Endometrial microvascular endothelial cells (primary cell): ENCODE measurements around the gene IKBKE. TPM values are rescaled to one million over a fixed set of nuclear protein-coding genes. Genes with fewer than 3 reads are reported as not detected.

Experiments used
- in situ Hi-C: cut with HindIII; loops from 2 replicates; pipeline ENCODE4 v1.10.0; 2017; ENCODE audit warnings: low sequenced_read_pairs, low pct_unique_long_range_greater_than_20kb; ENCODE audit errors: inconsistent ontology term
- total RNA-seq: library from RNA; depleted of rRNA; stranded (reverse); fragments of >200 nt; gene quantifications from one replicate; pipeline ENCODE4 v1.2.3, GENCODE V29; 2015; ENCODE audit errors: inconsistent ontology term

The IKBKE gene
- total RNA-seq = 4.0 TPM

- in situ Hi-C loops = no loop called here
Observed at GRCh38 chr1:206469933-206470691, at the start of gene IKBKE. Gene IKBKE (plus strand): TSS chr1:206470476. CDS start chr1:206473228, 2,752 bp downstream.

GRCh38 chr1:206421616-206422340 lies 48.5 kb upstream of the IKBKE start:
- in situ Hi-C loops = no loop called here

- in situ Hi-C loops = no loop called here
Observed at GRCh38 chr1:206422525-206422924, 47.8 kb upstream of the IKBKE start.

- in situ Hi-C loops = no loop called here
Observed at GRCh38 chr1:206427291-206427690, 43.0 kb upstream of the IKBKE start.

GRCh38 chr1:206429421-206429820 lies 40.9 kb upstream of the IKBKE start:
- in situ Hi-C loops = no loop called here

GRCh38 chr1:206430031-206430983 lies 40.0 kb upstream of the IKBKE start:
- in situ Hi-C loops = no loop called here

- in situ Hi-C loops = no loop called here
Observed at GRCh38 chr1:206435445-206435844, 34.8 kb upstream of the IKBKE start.

- in situ Hi-C loops = no loop called here
Observed at GRCh38 chr1:206438554-206438953, 31.7 kb upstream of the IKBKE start.

- in situ Hi-C loops = no loop called here
Observed at GRCh38 chr1:206439205-206439604, 31.1 kb upstream of the IKBKE start.

- in situ Hi-C loops = no loop called here
Observed at GRCh38 chr1:206441336-206441967, 28.8 kb upstream of the IKBKE start.

- in situ Hi-C loops = no loop called here
Observed at GRCh38 chr1:206442101-206442500, 28.2 kb upstream of the IKBKE start.

- in situ Hi-C loops = no loop called here
Observed at GRCh38 chr1:206445116-206445515, 25.2 kb upstream of the IKBKE start.

- in situ Hi-C loops = no loop called here
Observed at GRCh38 chr1:206445911-206446356, 24.3 kb upstream of the IKBKE start.

- in situ Hi-C loops = no loop called here
Observed at GRCh38 chr1:206446688-206447421, 23.4 kb upstream of the IKBKE start.

GRCh38 chr1:206447422-206447765 lies 22.9 kb upstream of the IKBKE start:
- in situ Hi-C loops = no loop called here

GRCh38 chr1:206447792-206448191 lies 22.5 kb upstream of the IKBKE start:
- in situ Hi-C loops = no loop called here

- in situ Hi-C loops = no loop called here
Observed at GRCh38 chr1:206448471-206448870, 21.8 kb upstream of the IKBKE start.

GRCh38 chr1:206449565-206449964 lies 20.7 kb upstream of the IKBKE start:
- in situ Hi-C loops = no loop called here
